Endothelial cell of umbilical vein (primary cell): ENCODE results near the gene PGGHG. TPM values are rescaled to one million over a fixed set of nuclear protein-coding genes. Genes with fewer than 3 reads are reported as not detected.
A peak's percentile ranks its signal among the peaks of the same experiment; 100 is the strongest.

Experiments
- BruUV-seq: library from RNA; stranded (reverse); fragments of 400-500 nt; replicated peaks from 2 replicates; lab custom pipeline; 2021; lab: Mats Ljungman, UMichigan
- CTCF ChIA-PET: fragments of 300-600, 350-600 bp; sonication (Branson Sonifier 250); formaldehyde crosslinking; loops from one replicate; lab custom pipeline; 2021; ENCODE audit warnings: antibody characterized with exemption, inconsistent platforms; lab: Charles Lee
- POLR2A ChIA-PET: fragments of 300-600, 350-600 bp; sonication (Branson Sonifier 250); formaldehyde crosslinking; loops from one replicate; lab custom pipeline; 2021; ENCODE audit warnings: antibody characterized with exemption, inconsistent platforms; lab: Charles Lee
- DNase-seq: peaks from one replicate; pipeline ENCODE4 v3.0.0-alpha.2; 2011; ENCODE audit warnings: low read depth, low spot score
- FAIRE-seq: peaks from 2 replicates; lab custom pipeline; 2011; peaks lifted over from hg19 to GRCh38; lab: Jason Lieb, UNC
- H2AFZ ChIP-seq: 2 replicates; pipeline ENCODE4 v1.6.0; 2012; ENCODE audit warnings: low read depth, low read length, control low read depth, inconsistent platforms
- H3K27ac ChIP-seq: 2 replicates; pipeline ENCODE4 v1.5.1; 2011; ENCODE audit warnings: low read depth, mild to moderate bottlenecking, control low read depth, low read length, moderate library complexity; ENCODE audit not compliant: insufficient read depth
- H3K27me3 ChIP-seq, 2 experiments: 2 replicates each; pipeline versions ENCODE4 v1.6.0 to v1.6.1; 2011; ENCODE audit warnings: low read length in 2 of 2, mixed read lengths in 1 of 2; ENCODE audit not compliant: control insufficient read depth in 2 of 2, insufficient read depth in 2 of 2
- H3K36me3 ChIP-seq, 2 experiments: 2 replicates in 1 of 2; 3 replicates in 1 of 2; pipeline ENCODE4 v1.5.1; 2011; ENCODE audit warnings: low read length in 2 of 2, mild to moderate bottlenecking in 1 of 2, moderate library complexity in 1 of 2; ENCODE audit not compliant: control insufficient read depth in 2 of 2, insufficient read depth in 2 of 2; ENCODE audit errors: extremely low read depth in 1 of 2
- H3K4me1 ChIP-seq: 3 replicates; pipeline ENCODE4 v1.5.1; 2011; ENCODE audit warnings: mild to moderate bottlenecking, low read length; ENCODE audit not compliant: control insufficient read depth, insufficient read depth; ENCODE audit errors: extremely low read depth
- H3K4me2 ChIP-seq: 2 replicates; pipeline ENCODE4 v1.6.1; 2011; ENCODE audit warnings: low read length, control low read depth, mixed read lengths; ENCODE audit not compliant: insufficient read depth
- H3K4me3 ChIP-seq, 3 experiments: fragments of 200-600 bp in 1 of 3; sonication (generic), shearing (Covaris generic) in 1 of 3; replicated peaks in 1 of 3; 2 replicates each; pipeline ENCODE4 v1.5.1; 2011 to 2016; ENCODE audit warnings: control low read depth in 3 of 3, low read length in 3 of 3, mild to moderate bottlenecking in 2 of 3, inconsistent platforms in 1 of 3, low read depth in 1 of 3, moderate library complexity in 1 of 3; ENCODE audit not compliant: insufficient read depth in 1 of 3
- H3K79me2 ChIP-seq: 2 replicates; pipeline ENCODE4 v1.6.0; 2012; ENCODE audit warnings: low read length, inconsistent platforms; ENCODE audit not compliant: control insufficient read depth, insufficient read depth
- H3K9ac ChIP-seq: replicated peaks from 2 replicates; pipeline ENCODE3; 2011; ENCODE audit warnings: low read length, control low read depth; ENCODE audit not compliant: insufficient read depth; ENCODE audit errors: extremely low read depth
- H3K9me1 ChIP-seq: replicated peaks from 3 replicates; pipeline ENCODE4 v1.6.0; 2011; ENCODE audit warnings: mild to moderate bottlenecking, low read length; ENCODE audit not compliant: control insufficient read depth, insufficient read depth; ENCODE audit errors: extremely low read depth
- H3K9me3 ChIP-seq: replicated peaks from 2 replicates; pipeline ENCODE4 v1.5.1; 2012; ENCODE audit warnings: low read length, inconsistent platforms; ENCODE audit not compliant: control insufficient read depth, insufficient read depth
- H4K20me1 ChIP-seq: replicated peaks from 2 replicates; pipeline ENCODE3; 2011; ENCODE audit warnings: mild to moderate bottlenecking, low read length; ENCODE audit not compliant: control insufficient read depth, insufficient read depth; ENCODE audit errors: extremely low read depth
- CTCF ChIP-seq, 2 donors: IDR thresholded peaks; 1 replicate in 1 of 2; 2 replicates in 1 of 2; pipeline ENCODE4 v1.5.1; 2011; ENCODE audit warnings: low read length in 2 of 2, mild to moderate bottlenecking in 2 of 2, moderate library complexity in 2 of 2, control low read depth in 1 of 2, inconsistent platforms in 1 of 2, low read depth in 1 of 2; ENCODE audit not compliant: insufficient read depth in 1 of 2; ENCODE audit errors: extremely low read depth in 1 of 2
- EZH2 ChIP-seq: IDR thresholded peaks from 2 replicates; pipeline ENCODE4 v1.6.1; 2012; ENCODE audit warnings: borderline replicate concordance, low read depth, mild to moderate bottlenecking, moderate library complexity, low read length, inconsistent platforms; ENCODE audit not compliant: severe bottlenecking
- FOS ChIP-seq: IDR thresholded peaks from 2 replicates; pipeline ENCODE4 v1.6.1; 2011; ENCODE audit warnings: mild to moderate bottlenecking, low read length, moderate library complexity, borderline replicate concordance; ENCODE audit not compliant: insufficient read depth
- GATA2 ChIP-seq: IDR thresholded peaks from 2 replicates; pipeline ENCODE4 v1.7.0; 2011; ENCODE audit warnings: low read depth, mild to moderate bottlenecking, moderate library complexity, mixed read lengths, low read length; ENCODE audit not compliant: insufficient read length, insufficient read depth
- JUN ChIP-seq: IDR thresholded peaks from 2 replicates; pipeline ENCODE4 v1.6.1; 2011; ENCODE audit warnings: borderline replicate concordance, low read depth; ENCODE audit not compliant: insufficient read length, insufficient read depth
- MAX ChIP-seq: IDR thresholded peaks from 2 replicates; pipeline ENCODE4 v1.6.1; 2011; ENCODE audit not compliant: insufficient read depth, insufficient read length
- MYC ChIP-seq: IDR thresholded peaks from one replicate; pipeline ENCODE4 v1.6.1; 2011; ENCODE audit warnings: mild to moderate bottlenecking, low read depth, low read length
- POLR2A ChIP-seq: IDR thresholded peaks from 2 replicates; pipeline ENCODE4 v1.6.1; 2012; ENCODE audit warnings: low read depth, mild to moderate bottlenecking, control low read depth, low read length
- POLR2AphosphoS5 ChIP-seq: IDR thresholded peaks from 2 replicates; pipeline ENCODE4 v1.6.1; 2012; ENCODE audit warnings: low read depth, mild to moderate bottlenecking, control low read depth, low read length, moderate library complexity; ENCODE audit not compliant: insufficient read depth
- dilution Hi-C: fragments of 300-500 bp; cut with MboI; formaldehyde crosslinking; loops from one replicate; pipeline ENCODE4 v1.15.0; 2019; ENCODE audit warnings: low sequenced_read_pairs; ENCODE audit not compliant: extremely low pct_ligation_motif_present
- intact Hi-C: fragments of 100-400 bp; cut with micrococcal nuclease; formaldehyde crosslinking; loops from one replicate; pipeline ENCODE4 v1.10.0; 2022
- polyA plus RNA-seq, 4 experiments: library from polyadenylated mRNA; depleted of rRNA in 3 of 4; stranded (reverse) in 3 of 4; unstranded in 1 of 4; fragments of >200 nt; gene quantifications; 2 replicates each; pipeline versions ENCODE4 v1.2.1 to v1.2.3, GENCODE V29; 2011 to 2012; ENCODE audit warnings: missing spikeins in 1 of 4
- total RNA-seq: library from RNA; stranded (reverse); gene quantifications from 2 replicates; pipeline ENCODE4 v1.2.3, GENCODE V29; 2021

PGGHG gene
- total and polyA plus RNA-seq, 2 donors (not counting 3 experiments of a cell fraction or from before 2014, with no cell fraction given), result 31.6 to 42.4 TPM

- no peak overlapping the region for H3K4me2 ChIP-seq
- no peaks in the 10 kb centered on the region for H3K4me1 ChIP-seq
- no peaks in the 10 kb centered on the region for H3K36me3 ChIP-seq
- no peaks in the 10 kb centered on the region for H3K9me3 ChIP-seq
- ChIA-PET POLR2A (interaction anchor here (1.0 kb wide), 1 partner anchor 74 kb away, joined by 3 read pairs; the partner anchor contains the start of genes BET1L and RIC8A), CTCF (interaction anchor here (1.0 to 1.4 kb wide), 3 partner anchors 22 to 51 kb away, joined by 3 to 4 read pairs (median 3); no protein-coding TSS in a partner anchor)
- DNase-seq (no peak), FAIRE-seq (no peak)
- H2AFZ ChIP-seq, result no peak overlapping the region
- no peaks in the 10 kb centered on the region for H3K9me1 ChIP-seq
- TF ChIP-seq POLR2AphosphoS5, result no peak
- peak; percentile 91 for TF ChIP-seq EZH2
- TF ChIP-seq FOS, result no peak
- dilution Hi-C loops (no loop called here), intact Hi-C loops (no loop called here)
- peaks cover 44 to 55% of the 10 kb centered on the region in 2 experiments for H3K27me3 ChIP-seq
- no peaks in the 10 kb centered on the region for H3K79me2 ChIP-seq
- H4K20me1 ChIP-seq, result no peaks in the 10 kb centered on the region
- H3K27ac ChIP-seq, result no peak overlapping the region
- no TSS peak for BruUV-seq
- H3K9ac ChIP-seq, result no peak overlapping the region
- no peak overlapping the region for H3K4me3 ChIP-seq
Measured at GRCh38 chr11:280706-281485, 8.0 kb upstream of the PGGHG start.

GRCh38 chr11:281486-282161 lies 7.3 kb upstream of the PGGHG start:
- Histone ChIP-seq H3K9me3 (no peaks in the 10 kb centered on the region), H3K27me3 (peaks cover 44 to 50% of the 10 kb centered on the region in 2 experiments), H3K4me3 (no peak overlapping the region), H3K4me2 (no peak overlapping the region), H3K9me1 (no peaks in the 10 kb centered on the region), H3K4me1 (no peaks in the 10 kb centered on the region), H3K27ac (no peak overlapping the region), H3K79me2 (no peaks in the 10 kb centered on the region), H3K9ac (no peak overlapping the region), H2AFZ (no peak overlapping the region), H3K36me3 (no peaks in the 10 kb centered on the region), H4K20me1 (no peaks in the 10 kb centered on the region)
- TF ChIP-seq FOS, result no peak
- no peak for TF ChIP-seq EZH2
- TF ChIP-seq JUN, result no peak
- no peak for TF ChIP-seq MYC
- TF ChIP-seq GATA2, result no peak
- TF ChIP-seq POLR2A, result no peak
- TF ChIP-seq POLR2AphosphoS5, result no peak
- no peak for TF ChIP-seq CTCF (IDR thresholded peaks at IDR 0.05; ENCODE audit: extremely low read depth in 1 of 2, insufficient read depth in 1 of 2, low read depth in 1 of 2, low read length in 2 of 2)
- no peak for TF ChIP-seq MAX
- BruUV-seq, result no TSS peak
- dilution Hi-C loops (no loop called here), intact Hi-C loops (no loop called here)
- DNase-seq, result no peak
- FAIRE-seq, result no peak
- ChIA-PET CTCF (interaction anchor here (1.0 to 1.4 kb wide), 3 partner anchors 10 to 52 kb away, joined by 3 read pairs; no protein-coding TSS in a partner anchor), POLR2A (no interaction called here)
